K562 (cell line): ENCODE measurements around the gene LZTFL1. TPM values are rescaled to one million over a fixed set of nuclear protein-coding genes. Genes with fewer than 3 reads are reported as not detected.

Source experiments
- CBFA2T2 ChIP-seq: fragments of 450-650 bp; conservative IDR thresholded peaks from 2 replicates; pipeline ENCODE4 v1.6.1; 2017; ENCODE audit warnings: mild to moderate bottlenecking
- CC2D1A ChIP-seq: fragments of 450-650 bp; IDR thresholded peaks from 2 replicates; pipeline ENCODE4 v1.6.1; 2017; ENCODE audit warnings: mild to moderate bottlenecking
- CUX1 ChIP-seq: fragments of 200-800 bp; sonication (Bioruptor generic); IDR thresholded peaks from 2 replicates; pipeline ENCODE4 v1.6.1; 2016; ENCODE audit warnings: missing genetic modification characterization, missing compliant biosample characterization
- DACH1 ChIP-seq: fragments of 450-650 bp; IDR thresholded peaks from 2 replicates; pipeline ENCODE4 v1.6.1; 2018; ENCODE audit not compliant: partially characterized antibody
- E2F8 ChIP-seq: fragments of 450-650 bp; IDR thresholded peaks from 2 replicates; pipeline ENCODE4 v1.7.1; 2018; ENCODE audit warnings: mild to moderate bottlenecking, low read depth; ENCODE audit not compliant: partially characterized antibody
- ELF4 ChIP-seq: fragments of 450-650 bp; formaldehyde crosslinking; IDR thresholded peaks from 2 replicates; pipeline ENCODE4 v1.4.0; 2022; ENCODE audit warnings: missing genetic modification characterization
- FOSL1 ChIP-seq: fragments of 200-800 bp; sonication (Bioruptor generic); conservative IDR thresholded peaks from 2 replicates; pipeline ENCODE4 v1.6.1; 2016; ENCODE audit warnings: missing genetic modification characterization, missing compliant biosample characterization
- KDM2B ChIP-seq: fragments of 250-450 bp; sonication (Bioruptor Pico); IDR thresholded peaks from 2 replicates; pipeline ENCODE4 v1.8.0; 2021; ENCODE audit warnings: mild to moderate bottlenecking, moderate library complexity
- MCM7 ChIP-seq, 2 experiments: fragments of 450-650 bp; IDR thresholded peaks; 2 replicates each; pipeline ENCODE4 v1.6.1; 2016 to 2018
- NONO ChIP-seq, 2 experiments: fragments of 200-400 bp in 1 of 2; fragments of 450-650 bp in 1 of 2; formaldehyde crosslinking in 1 of 2; IDR thresholded peaks; 2 replicates each; pipeline ENCODE4 v1.6.1; 2017; ENCODE audit warnings: low read depth in 2 of 2, mild to moderate bottlenecking in 2 of 2, moderate library complexity in 2 of 2, low read length in 1 of 2
- PTBP1 ChIP-seq: fragments of 200-400 bp; formaldehyde crosslinking; IDR thresholded peaks from 2 replicates; pipeline ENCODE4 v1.6.1; 2017; ENCODE audit warnings: low read depth, low read length
- ZBTB1 ChIP-seq: sonication (generic); formaldehyde crosslinking; IDR thresholded peaks from 2 replicates; pipeline ENCODE4 v1.8.1; 2023; ENCODE audit warnings: missing genetic modification reagents, low read depth, mild to moderate bottlenecking, borderline replicate concordance
- ZBTB12 ChIP-seq: fragments of 250-450 bp; sonication (Bioruptor Pico); IDR thresholded peaks from 2 replicates; pipeline ENCODE4 v1.4.0; 2020
- ZNF507 ChIP-seq: conservative IDR thresholded peaks from 2 replicates; pipeline ENCODE4 v1.6.1; 2017; ENCODE audit warnings: missing genetic modification characterization, missing compliant biosample characterization
- polyA plus RNA-seq, 8 experiments: library from polyadenylated mRNA; depleted of rRNA in 4 of 8; stranded (reverse) in 5 of 8; unstranded in 3 of 8; fragments of >200 nt; fragmentation: Nextera tagmentation in 2 of 8; fragmentation: Illumina TruSeq in 1 of 8; extraction: Ambion mirVana in 2 of 8; extraction: Trizol in 1 of 8; gene quantifications; 2 replicates each; pipeline versions ENCODE4 v1.2.1 to v1.2.3, GENCODE V29; 2011 to 2014; ENCODE audit warnings: inconsistent platforms in 1 of 8, missing spikeins in 1 of 8
- total RNA-seq, 7 experiments: library from RNA; depleted of rRNA in 6 of 7; stranded (reverse); fragments of >200 nt in 6 of 7; fragmentation: Illumina TruSeq in 2 of 7; extraction: Trizol in 2 of 7; gene quantifications; 2 replicates each; pipeline versions ENCODE4 v1.2.1 to v1.2.3, GENCODE V29; 2011 to 2021; ENCODE audit warnings: low replicate concordance in 1 of 7
- TF ChIP-seq, protein P1 (sequence below): fragments of 250-450 bp; sonication (Bioruptor Pico); IDR thresholded peaks from 2 replicates; pipeline ENCODE4 v1.8.0; 2022; ENCODE audit warnings: inconsistent platforms
- TF ChIP-seq, protein P2 (sequence below): sonication (generic); IDR thresholded peaks from 2 replicates; pipeline ENCODE4 v1.6.1; 2016

The LZTFL1 gene
- total and polyA plus RNA-seq, 9 of the 15 experiments (the other 6 are each of a cell fraction or from before 2014, with no cell fraction given): 10.7 to 33.7 (median 15.3) TPM

- TF ChIP-seq CUX1 (CRISPR knock-in tag) (no peak), ZBTB1 (CRISPR knock-in tag) (no peak), PTBP1 (no peak), MCM7 (IDR thresholded peaks at IDR 0.05) (no peak), CBFA2T2 (peak; percentile 87), E2F8 (no peak), KDM2B (CRISPR knock-in tag) (no peak), FOSL1 (0 out of 2 replicates have a peak, but pooled peaks have one; percentile 16), CC2D1A (peak; percentile 86; the same call in 1 of the 2 replicates), ZBTB12 (CRISPR knock-in tag) (peak; percentile 37; the same call in 1 of the 2 replicates), ZNF507 (tag) (0 out of 2 replicates have a peak, but pooled peaks have one; percentile 13), NONO (IDR thresholded peaks at IDR 0.05; ENCODE audit: low read depth in 2 of 2, low read length in 1 of 2) (peak in 1 of 2 experiments; percentile 53; a peak in 1 of 4 replicates), ELF4 (CRISPR knock-in tag) (peak; percentile 82), DACH1 (peak; percentile 34)
- TF ChIP-seq, protein P1, sequence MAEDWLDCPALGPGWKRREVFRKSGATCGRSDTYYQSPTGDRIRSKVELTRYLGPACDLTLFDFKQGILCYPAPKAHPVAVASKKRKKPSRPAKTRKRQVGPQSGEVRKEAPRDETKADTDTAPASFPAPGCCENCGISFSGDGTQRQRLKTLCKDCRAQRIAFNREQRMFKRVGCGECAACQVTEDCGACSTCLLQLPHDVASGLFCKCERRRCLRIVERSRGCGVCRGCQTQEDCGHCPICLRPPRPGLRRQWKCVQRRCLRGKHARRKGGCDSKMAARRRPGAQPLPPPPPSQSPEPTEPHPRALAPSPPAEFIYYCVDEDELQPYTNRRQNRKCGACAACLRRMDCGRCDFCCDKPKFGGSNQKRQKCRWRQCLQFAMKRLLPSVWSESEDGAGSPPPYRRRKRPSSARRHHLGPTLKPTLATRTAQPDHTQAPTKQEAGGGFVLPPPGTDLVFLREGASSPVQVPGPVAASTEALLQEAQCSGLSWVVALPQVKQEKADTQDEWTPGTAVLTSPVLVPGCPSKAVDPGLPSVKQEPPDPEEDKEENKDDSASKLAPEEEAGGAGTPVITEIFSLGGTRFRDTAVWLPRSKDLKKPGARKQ: no peak
- TF ChIP-seq, protein P2, sequence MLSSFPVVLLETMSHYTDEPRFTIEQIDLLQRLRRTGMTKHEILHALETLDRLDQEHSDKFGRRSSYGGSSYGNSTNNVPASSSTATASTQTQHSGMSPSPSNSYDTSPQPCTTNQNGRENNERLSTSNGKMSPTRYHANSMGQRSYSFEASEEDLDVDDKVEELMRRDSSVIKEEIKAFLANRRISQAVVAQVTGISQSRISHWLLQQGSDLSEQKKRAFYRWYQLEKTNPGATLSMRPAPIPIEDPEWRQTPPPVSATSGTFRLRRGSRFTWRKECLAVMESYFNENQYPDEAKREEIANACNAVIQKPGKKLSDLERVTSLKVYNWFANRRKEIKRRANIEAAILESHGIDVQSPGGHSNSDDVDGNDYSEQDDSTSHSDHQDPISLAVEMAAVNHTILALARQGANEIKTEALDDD: no peak
These were observed 17.1 kb upstream of the LZTFL1 start (continued) for GRCh38 chr3:45858809-45859543.
